ENCODE data around the gene THAP4.
A peak's percentile ranks its signal among the peaks of the same experiment; 100 is the strongest.

THAP4 gene

GRCh38 chr2:241637018-241637794, at the start of gene THAP4, which contains the start of gene ATG4B:
TSS of gene THAP4 (minus strand) at chr2:241637158. CDS start at chr2:241637017, 141 bp downstream.
TSS of gene ATG4B (plus strand) at chr2:241637693. CDS start at chr2:241637715, 22 bp downstream.
- DNase-seq, result peak; percentile 93

DNA sequence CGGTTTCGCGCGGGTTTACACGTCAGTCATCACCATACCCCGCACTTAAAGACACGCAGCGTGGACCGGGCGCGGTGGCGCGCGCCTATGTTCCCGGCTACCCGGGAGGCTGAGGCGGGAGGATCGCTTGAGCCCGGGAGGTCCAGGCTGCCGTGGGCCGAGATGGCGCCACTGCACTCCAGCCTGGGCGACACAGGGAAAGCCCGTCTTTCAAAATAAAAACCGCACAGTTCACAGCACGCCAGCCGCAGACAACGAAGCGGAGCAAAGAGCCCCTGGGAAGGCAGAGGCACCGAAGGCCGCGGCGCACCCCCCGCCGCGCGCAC, 49.3 kb upstream of the THAP4 start:
- no peak for DNase-seq

- no peak for DNase-seq
Measured at GRCh38 chr2:241680827-241681599, 44.1 kb upstream of the THAP4 start.

DNA sequence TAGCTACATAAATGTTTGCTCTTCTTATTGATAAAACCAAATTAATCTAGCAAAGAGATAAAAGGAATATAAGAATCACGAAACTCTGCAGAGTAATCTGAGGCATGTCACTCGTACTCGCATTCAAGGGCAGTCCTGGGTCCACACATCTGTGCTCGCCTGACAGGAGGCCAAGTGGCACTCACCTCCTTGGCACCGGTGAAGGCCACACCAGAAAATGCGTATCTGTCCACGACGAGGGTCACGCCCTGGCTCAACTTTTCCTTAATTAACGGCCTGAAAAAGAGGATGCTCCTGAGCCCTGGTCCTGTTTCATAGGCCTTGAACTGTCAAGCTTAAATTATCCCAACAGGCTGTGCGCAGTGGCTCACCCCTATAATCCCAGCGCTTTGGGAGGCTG, 43.1 kb upstream of the THAP4 start:
- DNase-seq, result no peak

- no peak for DNase-seq
Measured at GRCh38 chr2:241678784-241679540, 42.0 kb upstream of the THAP4 start.

DNA sequence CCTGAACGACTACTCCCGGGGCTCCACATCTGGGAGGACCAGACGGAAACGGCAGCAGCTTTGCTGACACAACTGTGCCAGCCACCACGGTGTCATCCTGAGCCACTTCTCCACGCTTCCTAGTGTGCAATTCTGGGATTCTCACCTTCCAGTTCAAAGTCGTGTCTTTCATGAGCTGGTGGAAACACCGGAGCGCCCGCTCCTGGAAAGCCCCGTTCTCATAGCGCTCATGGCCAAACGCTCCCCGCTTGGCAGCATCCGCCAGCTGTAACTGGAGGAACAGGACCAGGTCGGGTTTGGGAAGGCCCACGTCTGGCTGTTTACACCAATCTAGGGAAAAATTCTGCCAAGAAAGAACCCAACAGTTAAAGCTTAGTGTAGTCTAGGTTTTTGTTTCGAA, 41.3 kb upstream of the THAP4 start:
- no peak for DNase-seq

GRCh38 chr2:241677392-241677791, 40.4 kb upstream of the THAP4 start:
- no peak for DNase-seq

DNA sequence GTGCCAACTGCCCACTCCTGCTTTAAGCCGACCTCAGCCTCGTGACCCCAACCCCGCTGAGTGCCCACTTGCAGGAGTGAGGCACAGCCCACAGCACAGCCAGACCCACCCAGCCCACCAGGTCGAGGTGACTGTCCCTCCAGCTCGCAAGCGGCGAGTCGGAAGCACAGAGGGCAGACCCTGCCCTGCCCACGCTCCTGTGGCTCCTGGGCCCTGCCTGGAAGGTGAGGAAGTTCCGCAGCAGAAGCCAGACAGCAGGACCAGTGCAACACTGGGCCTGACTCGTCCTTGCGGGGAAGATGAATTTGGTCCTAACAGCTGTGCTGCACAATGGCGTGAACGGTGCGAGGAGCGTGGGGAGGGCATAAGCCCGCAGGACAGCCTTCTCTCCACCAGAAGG, 39.7 kb upstream of the THAP4 start:
- no peak for DNase-seq

DNA sequence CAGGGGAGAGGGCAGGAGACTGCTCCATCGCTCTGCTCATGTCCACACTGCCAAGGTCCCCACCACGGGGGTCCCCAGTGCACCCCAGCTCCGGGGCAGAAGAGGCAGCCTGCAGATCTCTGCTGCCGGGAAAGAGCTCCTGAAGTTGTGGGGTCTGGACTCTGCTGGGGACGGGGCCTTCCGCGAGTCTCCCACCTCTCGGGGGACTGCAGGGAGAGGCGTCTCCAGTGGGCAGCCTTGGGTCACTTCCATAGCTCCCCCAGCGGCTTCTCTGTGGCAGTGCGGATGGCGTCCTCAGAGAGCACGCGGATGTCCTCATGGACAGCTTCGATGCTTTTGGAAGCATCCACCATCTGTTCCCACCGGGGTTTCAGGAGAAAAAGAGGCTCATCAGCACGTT, 38.9 kb upstream of the THAP4 start:
- DNase-seq, result no peak

GRCh38 chr2:241673797-241674725, 37.1 kb upstream of the THAP4 start:
- DNase-seq, result no peak

GRCh38 chr2:241673189-241673663, 36.3 kb upstream of the THAP4 start:
- DNase-seq, result no peak

- no peak for DNase-seq
Measured at GRCh38 chr2:241672243-241673188, 35.6 kb upstream of the THAP4 start.

GRCh38 chr2:241671457-241672240, 34.7 kb upstream of the THAP4 start:
- DNase-seq, result no peak

GRCh38 chr2:241670333-241671110, 33.6 kb upstream of the THAP4 start:
- DNase-seq, result no peak

- DNase-seq, result no peak
Measured at GRCh38 chr2:241668839-241669238, 31.9 kb upstream of the THAP4 start.

GRCh38 chr2:241668354-241668753, 31.4 kb upstream of the THAP4 start:
- DNase-seq, result no peak

DNA sequence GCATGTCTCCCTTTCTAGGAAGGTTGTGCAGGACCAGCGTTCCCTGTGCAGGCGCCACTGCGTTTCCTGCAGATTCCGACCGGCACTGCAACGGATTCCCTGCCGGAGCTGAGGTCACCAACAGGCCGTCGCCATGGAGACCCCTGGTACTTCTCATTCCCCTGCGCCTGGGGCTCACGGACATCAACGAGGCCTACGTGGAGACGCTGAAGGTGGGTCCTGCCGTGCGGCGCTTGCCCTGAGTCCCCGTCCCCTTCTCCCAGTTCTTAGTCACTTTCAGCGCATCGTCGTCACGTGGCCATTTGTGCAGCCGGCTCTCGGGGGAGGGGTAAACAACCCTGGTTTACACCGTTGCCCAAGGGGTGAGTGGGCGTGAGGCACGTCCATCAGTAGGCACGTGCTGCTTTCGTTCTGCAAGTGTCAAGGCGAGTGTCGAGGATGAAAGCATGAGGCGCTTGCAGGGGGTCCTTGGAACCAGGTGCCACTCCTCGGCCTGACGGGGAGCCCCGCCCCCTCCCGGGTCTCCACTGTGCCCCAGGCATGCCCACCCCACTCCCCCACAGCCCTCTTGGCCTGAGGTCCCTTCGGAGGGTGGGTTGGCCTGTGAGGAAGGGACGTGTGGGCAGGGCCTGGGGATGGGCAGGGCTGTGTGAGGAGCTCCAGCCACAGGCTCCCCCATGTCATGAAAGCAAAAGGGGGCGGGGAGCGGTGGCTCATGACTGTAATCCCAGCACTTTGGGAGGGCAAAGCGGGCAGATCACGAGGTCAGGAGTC, 29.9 kb upstream of the THAP4 start:
- DNase-seq, result no peak

- DNase-seq, result no peak
Measured at GRCh38 chr2:241665731-241666440, 28.9 kb upstream of the THAP4 start.
